AG04450 (cell line): ENCODE results near the gene LTBR. TPM values are rescaled to one million over a fixed set of nuclear protein-coding genes. Genes with fewer than 3 reads are reported as not detected.
"Not testable (repeated sequence)": the region's sequence is repeated elsewhere in the genome, so short reads cannot be mapped to it uniquely, and the experiment has no call there.

Source experiments
- CTCF ChIA-PET: fragments of 300-600, 350-600 bp; formaldehyde crosslinking; extraction: SDS; loops from one replicate; lab custom pipeline; 2022; ENCODE audit warnings: antibody characterized with exemption, inconsistent platforms; lab: Charles Lee
- POLR2A ChIA-PET: fragments of 350-600 bp; formaldehyde crosslinking; extraction: SDS; loops from one replicate; lab custom pipeline; 2021; ENCODE audit warnings: antibody characterized with exemption, inconsistent platforms; lab: Yijun Ruan, JAX
- DNase-seq: peaks from one replicate; pipeline ENCODE4 v3.0.0-alpha.2; 2011; ENCODE audit warnings: low read depth, low spot score
- H3K27ac ChIP-seq: one replicate; pipeline ENCODE4 v1.5.1; 2012; ENCODE audit warnings: low read depth, low read length, control low read depth
- H3K27me3 ChIP-seq: one replicate; pipeline ENCODE4 v1.6.0; 2012; ENCODE audit warnings: low read length; ENCODE audit not compliant: control insufficient read depth, insufficient read depth
- H3K4me3 ChIP-seq: 2 replicates; pipeline ENCODE4 v1.5.1; 2011; ENCODE audit warnings: mild to moderate bottlenecking, low read depth, low read length, control low read depth
- H3K9me3 ChIP-seq: 2 replicates; pipeline ENCODE4 v1.5.1; 2012; ENCODE audit warnings: low read length; ENCODE audit not compliant: control insufficient read depth, insufficient read depth
- CTCF ChIP-seq: IDR thresholded peaks from 2 replicates; pipeline ENCODE4 v1.5.1; 2011; ENCODE audit warnings: low read depth, low read length, control low read depth, inconsistent platforms
- polyA plus RNA-seq: library from polyadenylated mRNA; depleted of rRNA; stranded (reverse); fragments of >200 nt; gene quantifications from 2 replicates; pipeline ENCODE4 v1.2.3, GENCODE V29; 2011

Gene LTBR
- polyA plus RNA-seq, 1 experiment = 32.1 TPM

- Histone ChIP-seq H3K27me3 (no peaks in the 10 kb centered on the region), H3K9me3 (peaks cover 7% of the 10 kb centered on the region; the same call in 1 of the 2 replicates), H3K27ac (peak overlapping the region; percentile 49), H3K4me3 (peak overlapping the region; percentile 100)
- DNase-seq = no peak
- ChIA-PET CTCF (interaction anchor here (0.7 kb wide), 1 partner anchor 21 kb away, joined by 3 read pairs; no protein-coding TSS in a partner anchor), POLR2A (interaction anchor here (0.7 to 1.6 kb wide), 7 partner anchors 10 to 192 kb away, joined by 3 to 8 read pairs (median 7); partner anchors contain the start of genes GAPDH and LTBR)
- TF ChIP-seq CTCF = no peak
Observed at GRCh38 chr12:6342140-6342889, 41.6 kb upstream of the LTBR start.

DNA sequence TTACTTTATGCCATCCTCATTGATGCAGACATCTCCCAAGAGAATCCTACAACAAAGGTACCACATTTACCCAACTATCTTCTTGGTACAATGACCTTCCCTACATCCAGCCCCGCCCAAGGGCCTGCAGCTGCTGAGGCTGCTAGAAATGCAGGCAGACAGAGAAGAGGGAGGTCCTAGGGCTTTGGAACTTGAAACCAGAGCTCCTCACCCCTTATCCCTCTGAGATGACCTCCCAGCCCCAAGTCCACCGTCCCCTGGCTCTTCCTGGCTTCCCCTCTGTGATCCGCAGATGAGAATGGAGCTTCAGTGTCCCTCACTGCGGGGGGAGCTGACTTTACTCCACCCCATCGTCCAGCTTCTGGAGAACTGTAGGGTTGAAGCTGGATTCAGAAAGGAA is 40.4 kb upstream of the LTBR start:
- H3K27me3 ChIP-seq = no peaks in the 10 kb centered on the region
- no peak for TF ChIP-seq CTCF
- H3K4me3 ChIP-seq = no peak overlapping the region
- ChIA-PET POLR2A (interaction anchor here (0.9 to 2.7 kb wide), 2 partner anchors 8 to 191 kb away, joined by 6 to 19 read pairs; partner anchors contain the start of gene GAPDH), CTCF (interaction anchor here (0.9 to 1.5 kb wide), 2 partner anchors 21 to 121 kb away, joined by 4 to 7 read pairs; no protein-coding TSS in a partner anchor)
- no peak overlapping the region for H3K27ac ChIP-seq
- peaks cover 7% of the 10 kb centered on the region; the same call in 1 of the 2 replicates for H3K9me3 ChIP-seq
- no peak for DNase-seq

DNA sequence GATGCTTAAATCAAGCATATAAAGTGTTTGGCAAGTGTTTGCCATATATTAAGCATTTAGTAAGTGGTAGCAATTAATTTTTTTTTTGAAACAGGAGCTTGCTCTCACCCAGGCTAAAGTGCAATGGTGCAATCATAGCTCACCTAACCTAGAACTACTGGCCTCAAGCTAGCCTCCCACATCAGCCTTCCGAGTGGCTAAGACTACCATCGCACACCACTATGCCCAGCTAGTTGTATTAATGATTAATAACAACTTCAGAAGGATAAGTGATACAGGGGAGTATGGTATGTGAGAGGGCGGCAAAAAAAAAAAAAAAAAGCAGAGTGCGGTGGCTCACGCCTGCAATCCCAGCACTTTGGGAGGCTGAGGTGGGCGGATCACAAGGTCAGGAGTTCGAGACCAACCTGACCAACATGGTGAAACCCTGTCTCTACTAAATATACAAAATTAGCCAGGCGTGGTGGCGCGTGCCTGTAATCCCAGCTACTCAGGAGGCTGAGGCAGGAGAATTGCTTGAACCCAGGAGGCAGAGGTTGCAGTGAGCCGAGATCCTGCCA is 39.8 kb upstream of the LTBR start:
- not testable (repeated sequence) for DNase-seq, H3K27ac ChIP-seq, H3K4me3 ChIP-seq, H3K27me3 ChIP-seq, H3K9me3 ChIP-seq
- POLR2A ChIA-PET = interaction anchor here (0.9 to 2.7 kb wide), 2 partner anchors 8 to 190 kb away, joined by 6 to 19 read pairs; partner anchors contain the start of gene GAPDH
- CTCF ChIA-PET = interaction anchor here (0.9 to 1.5 kb wide), 2 partner anchors 20 to 121 kb away, joined by 4 to 7 read pairs; no protein-coding TSS in a partner anchor

- ChIA-PET POLR2A (interaction anchor here (0.9 to 2.7 kb wide), 4 partner anchors 10 to 125 kb away, joined by 4 to 19 read pairs (median 6); partner anchors contain the start of genes LTBR and VAMP1), CTCF (interaction anchor here (0.7 to 0.9 kb wide), 2 partner anchors 22 to 32 kb away, joined by 3 read pairs; no protein-coding TSS in a partner anchor)
- Histone ChIP-seq H3K27ac (peak overlapping the region; percentile 11), H3K27me3 (no peaks in the 10 kb centered on the region), H3K4me3 (no peak overlapping the region), H3K9me3 (peaks cover 7% of the 10 kb centered on the region; the same call in 1 of the 2 replicates)
- no peak for TF ChIP-seq CTCF
- DNase-seq = peak; percentile 81
Observed at GRCh38 chr12:6345319-6346091, 38.5 kb upstream of the LTBR start.
